NCI-H1436 (cell line): ENCODE data around the gene HMGB2.

Source experiments
- DNase-seq: peaks from one replicate; lab custom pipeline; 2025; lab: John Stamatoyannopoulos, UW

Gene HMGB2

GRCh38 chr4:173334085-173334890, at the start of gene HMGB2:
Gene HMGB2 (minus strand): TSS chr4:173334358. CDS start chr4:173333649, 709 bp downstream.
- DNase-seq: peak; percentile 100

DNA sequence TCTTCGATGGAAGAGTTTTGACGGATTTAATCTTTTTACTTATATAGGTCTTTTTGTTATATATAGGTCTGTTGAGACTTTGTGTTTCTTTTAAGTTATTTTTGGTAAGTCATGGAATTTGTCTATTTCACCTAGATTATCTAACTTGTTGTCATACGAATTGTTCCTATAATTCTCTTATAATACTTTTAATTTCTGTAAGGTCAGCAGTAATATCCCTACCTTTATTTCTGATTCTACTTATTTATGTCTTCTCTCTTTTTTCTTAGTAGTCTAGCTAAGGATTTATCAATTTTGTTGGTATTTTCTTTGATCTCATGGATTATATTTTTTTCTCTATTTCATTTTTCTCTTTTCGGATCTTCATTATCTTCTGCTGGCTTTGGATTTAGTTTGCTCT, 48.2 kb upstream of the HMGB2 start:
- no peak for DNase-seq

DNA sequence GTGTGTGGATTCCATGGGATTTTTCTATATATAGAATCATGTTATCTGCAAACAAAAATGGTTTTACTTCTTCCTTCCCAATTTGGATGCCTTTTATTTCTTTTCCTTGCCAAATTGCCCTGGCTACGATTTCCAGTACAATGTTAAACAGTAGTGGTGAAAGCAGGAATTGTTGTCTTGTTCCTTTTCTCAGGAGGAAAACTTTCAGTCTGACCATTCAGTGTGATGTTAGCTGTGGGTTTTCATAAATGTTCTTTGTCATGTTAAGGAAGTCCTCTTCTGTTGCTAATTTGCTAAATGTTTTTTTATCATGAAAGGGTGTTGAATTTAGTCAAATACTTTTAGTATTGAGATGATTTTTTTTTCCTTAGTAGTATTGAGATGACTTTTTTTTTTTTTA, 47.5 kb upstream of the HMGB2 start:
- no peak for DNase-seq

GRCh38 chr4:173380987-173381386, 46.8 kb upstream of the HMGB2 start:
- no peak for DNase-seq

DNA sequence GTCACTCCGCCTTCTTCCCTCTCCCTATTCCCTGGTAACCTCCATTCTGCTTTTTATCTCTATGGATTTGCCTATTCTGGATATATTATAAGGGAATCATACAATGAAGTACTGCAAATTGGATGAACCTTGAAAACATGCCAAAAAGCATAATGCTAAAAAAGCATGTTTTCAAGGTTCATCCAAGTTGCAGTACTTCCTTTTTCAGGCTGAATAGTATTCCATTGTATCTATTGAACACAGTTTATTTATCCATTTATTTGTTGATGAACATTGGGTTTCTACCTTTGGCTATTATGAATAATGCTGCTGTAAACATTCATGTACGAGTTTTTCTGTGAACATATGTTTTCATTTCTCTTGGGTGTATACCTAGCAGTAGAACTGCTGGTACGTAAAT, 45.8 kb upstream of the HMGB2 start:
- DNase-seq: no peak

- no peak for DNase-seq
Measured at GRCh38 chr4:173374588-173374987, 40.4 kb upstream of the HMGB2 start.

DNA sequence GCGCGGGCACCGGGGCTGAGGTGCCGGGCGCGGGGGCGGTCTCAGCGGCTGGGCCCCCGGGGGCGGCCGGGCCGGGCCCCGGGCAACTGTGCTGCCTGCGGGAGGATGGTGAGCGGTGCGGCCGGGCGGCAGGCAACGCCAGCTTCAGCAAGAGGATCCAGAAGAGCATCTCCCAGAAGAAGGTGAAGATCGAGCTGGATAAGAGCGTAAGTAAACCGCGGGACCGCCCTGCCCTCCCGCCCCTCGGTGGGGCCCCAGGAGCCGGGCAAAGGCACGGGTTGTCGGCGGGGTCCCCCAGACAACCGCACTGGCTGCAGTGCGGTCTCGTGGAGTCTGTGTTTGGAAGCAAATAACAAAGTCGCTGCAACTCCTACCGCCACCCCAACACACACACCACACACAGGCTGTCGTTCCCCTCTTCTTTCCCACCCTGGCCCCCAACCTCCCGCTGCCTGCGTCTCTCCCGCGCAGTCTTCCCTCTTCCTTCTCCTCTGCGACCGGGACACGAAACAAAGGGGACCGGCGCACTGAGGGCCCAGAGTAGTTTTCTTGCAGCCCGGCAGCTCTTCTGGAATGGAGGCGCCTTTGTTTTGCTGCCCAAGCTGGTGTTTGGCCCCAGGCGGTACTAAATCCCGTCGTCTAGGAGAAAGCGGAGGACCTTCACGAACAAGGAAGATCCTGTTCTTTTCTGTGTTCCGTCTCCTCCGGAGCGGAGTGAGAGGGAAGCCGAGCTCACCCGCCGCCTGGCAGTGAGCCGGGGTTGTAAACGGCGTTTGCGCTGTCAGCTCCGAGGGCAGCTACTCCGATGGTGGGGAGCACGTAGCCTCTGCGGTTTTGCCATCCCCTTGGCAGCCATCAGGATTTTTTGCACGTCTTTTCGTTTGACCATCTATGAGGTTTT, 37.4 kb upstream of the HMGB2 start:
- DNase-seq: no peak

DNA sequence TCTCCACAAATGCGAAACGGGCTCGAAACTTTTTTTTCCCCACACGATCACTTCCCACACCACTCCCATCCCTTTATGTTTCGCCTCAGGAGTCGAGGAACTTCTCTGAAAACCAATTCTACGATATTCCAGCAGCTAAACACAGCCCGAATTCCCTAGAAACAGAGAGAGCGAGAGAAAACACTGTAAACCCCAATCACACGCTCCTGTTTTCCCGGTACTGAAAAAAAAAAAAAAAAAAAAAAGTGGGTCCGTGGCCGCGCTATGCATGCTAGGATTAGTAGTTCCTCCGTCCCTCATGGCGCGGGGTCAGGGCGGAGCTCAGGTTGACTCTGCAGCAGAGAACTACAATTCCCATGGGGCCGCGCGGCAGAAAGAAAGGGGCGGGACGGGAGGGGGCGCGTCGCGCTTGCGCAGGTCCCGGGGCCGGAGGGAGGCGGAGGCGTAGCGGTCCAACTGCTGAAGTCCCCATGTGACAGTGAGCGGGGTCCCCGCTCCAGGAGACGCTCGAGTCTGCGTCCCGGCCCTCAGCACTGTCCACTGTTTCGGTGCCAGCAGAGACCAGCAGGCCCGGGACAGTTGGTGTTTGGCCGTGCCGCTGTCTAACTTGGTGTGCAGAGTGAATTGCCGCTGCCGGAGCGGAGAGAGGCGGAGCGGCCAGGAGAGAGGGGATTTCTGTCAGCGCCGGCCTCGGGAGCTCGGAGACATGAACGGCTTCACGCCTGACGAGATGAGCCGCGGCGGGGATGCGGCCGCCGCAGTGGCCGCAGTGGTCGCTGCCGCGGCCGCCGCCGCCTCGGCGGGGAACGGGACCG, 36.5 kb upstream of the HMGB2 start, which contains the start of gene SAP30:
TSS of gene SAP30 (plus strand) at position 478 of the 815 bp plus-strand sequence. CDS start at position 707, 229 bp downstream.
- DNase-seq: peak; percentile 98

- no peak for DNase-seq
Measured at GRCh38 chr4:173370130-173370476, 35.9 kb upstream of the HMGB2 start.

GRCh38 chr4:173367946-173368345, 33.8 kb upstream of the HMGB2 start:
- no peak for DNase-seq

GRCh38 chr4:173367285-173367684, 33.1 kb upstream of the HMGB2 start:
- DNase-seq: no peak

DNA sequence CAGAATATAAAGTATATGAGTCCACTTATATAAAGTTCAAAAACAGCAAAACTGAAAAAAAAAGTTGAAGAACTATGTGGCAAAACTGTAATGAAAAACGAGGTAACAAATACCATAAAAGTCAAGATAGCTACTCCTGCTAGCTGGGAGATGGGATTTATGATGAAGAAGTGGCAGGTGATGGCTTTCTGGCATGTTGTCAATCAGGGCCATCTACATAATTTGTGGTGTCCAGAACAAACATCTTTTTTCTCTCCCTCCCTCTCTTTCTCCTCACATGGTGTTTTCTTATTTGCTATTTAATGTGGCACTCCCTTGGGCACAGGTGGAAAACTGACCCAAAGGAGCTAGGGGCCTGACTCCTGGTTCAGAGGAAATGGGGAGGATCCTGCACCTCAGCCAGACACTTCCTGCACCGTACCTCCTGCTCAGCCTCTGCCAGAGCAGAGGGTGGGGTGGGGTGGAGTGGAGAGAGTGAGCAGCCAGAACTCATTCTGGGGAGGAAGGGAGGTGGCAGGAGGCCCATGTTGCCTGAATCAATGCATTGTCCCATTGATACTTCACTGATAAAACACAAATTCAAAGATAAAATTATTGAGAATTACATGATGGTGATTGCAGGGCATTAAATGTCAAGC, 31.3 kb upstream of the HMGB2 start:
- DNase-seq: no peak

GRCh38 chr4:173362666-173363065, 28.5 kb upstream of the HMGB2 start:
- DNase-seq: no peak

GRCh38 chr4:173360587-173361221, 26.5 kb upstream of the HMGB2 start:
- no peak for DNase-seq

- peak; percentile 55 for DNase-seq
Measured at GRCh38 chr4:173357939-173358338, 23.8 kb upstream of the HMGB2 start.

DNA sequence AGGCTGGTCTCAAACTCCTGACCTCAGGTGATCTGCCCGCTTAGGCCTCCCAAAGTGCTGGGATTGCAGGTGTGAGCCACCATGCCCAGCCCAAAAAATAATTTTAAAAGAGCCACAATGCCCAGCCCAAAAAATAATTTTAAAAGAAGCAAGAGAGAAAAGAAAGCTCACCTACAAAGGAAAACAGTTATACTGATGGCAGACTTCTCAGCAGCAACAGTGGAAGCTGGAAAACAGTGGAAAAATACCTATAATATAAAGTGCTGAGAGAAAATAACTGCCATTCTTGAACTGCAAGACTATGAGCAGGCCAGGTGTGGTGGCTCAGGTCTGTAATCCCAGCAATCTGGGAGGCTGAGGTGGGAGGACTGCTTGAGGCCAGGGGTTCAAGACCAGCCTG, 13.3 kb upstream of the HMGB2 start:
- DNase-seq: no peak

DNA sequence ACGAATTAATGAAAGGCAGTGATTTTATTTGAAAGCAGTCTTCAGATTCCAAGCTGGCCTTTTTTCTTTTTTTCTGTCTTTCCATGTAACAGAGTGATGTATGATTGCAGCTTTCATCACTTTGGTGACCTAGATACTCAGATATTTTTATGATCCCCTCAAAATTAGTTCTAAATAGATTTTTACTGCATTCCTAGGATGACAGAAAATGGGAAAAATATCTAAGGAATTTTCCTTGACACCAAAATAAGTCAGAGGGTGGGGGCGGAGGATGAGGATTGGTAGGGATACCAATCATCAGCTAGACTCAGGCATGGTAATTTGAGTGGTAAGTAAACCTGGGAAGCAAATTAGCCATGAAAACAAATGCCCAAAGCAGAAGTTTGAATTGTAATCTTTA, 11.9 kb upstream of the HMGB2 start:
- no peak for DNase-seq

GRCh38 chr4:173345648-173346047, 11.5 kb upstream of the HMGB2 start:
- no peak for DNase-seq

DNA sequence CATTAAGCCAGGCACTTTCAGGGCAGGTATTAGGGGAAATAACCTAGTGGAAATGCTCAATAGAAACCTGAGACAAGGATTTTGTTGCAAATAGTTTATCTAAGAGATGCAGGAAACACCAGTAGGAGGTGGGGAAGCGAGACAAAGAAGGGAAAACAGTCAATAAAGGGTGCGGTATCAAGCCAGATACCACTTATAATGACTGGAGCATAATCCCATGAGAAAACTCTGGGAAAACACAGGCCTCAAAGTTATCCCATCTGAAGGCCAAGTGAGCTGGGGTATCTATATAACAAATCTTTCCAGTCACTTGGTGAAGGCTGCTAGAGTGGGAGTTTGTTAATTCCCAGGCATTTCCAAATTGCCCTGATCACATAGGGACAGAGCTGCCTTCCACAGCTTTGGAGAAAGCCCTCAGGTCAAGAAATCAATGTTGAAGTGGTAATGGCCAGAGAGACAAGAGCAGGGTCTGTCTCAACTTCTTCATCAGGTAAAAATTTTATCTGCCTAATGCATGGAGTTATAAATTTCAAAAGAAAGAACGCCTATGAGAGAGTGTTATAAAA, 9.8 kb upstream of the HMGB2 start:
- no peak for DNase-seq

GRCh38 chr4:173337463-173337862, 3.3 kb upstream of the HMGB2 start:
- no peak for DNase-seq
